ENCODE results near the gene MCF2L2. TPM values are rescaled to one million over a fixed set of nuclear protein-coding genes. Genes with fewer than 3 reads are reported as not detected.
A peak's percentile ranks its signal among the peaks of the same experiment; 100 is the strongest.

Gene MCF2L2
- total and polyA plus RNA-seq, 9 of the 15 experiments (the other 6 are each of a cell fraction or from before 2014, with no cell fraction given): 0.56 to 4.2 (median 3.0) TPM

- TF ChIP-seq TEAD4 (IDR thresholded peaks at IDR 0.05; ENCODE audit: low read length): peak; percentile 52
- TF ChIP-seq TEAD4 (CRISPR knock-in tag; IDR thresholded peaks at IDR 0.05; ENCODE audit: borderline replicate concordance): no peak
These were observed 204.0 kb downstream of the MCF2L2 start (continued) for GRCh38 chr3:183224180-183224970.

- no TSS peak for BruUV-seq (replicated peaks)
- in situ Hi-C loops (cut with MboI) (no loop called here), intact Hi-C loops (cut with micrococcal nuclease) (no loop called here)
- POLR2A ChIA-PET: interaction anchor here (0.6 to 1.3 kb wide), 3 partner anchors 8 to 15 kb away, joined by 3 to 5 read pairs (median 4); no protein-coding TSS in a partner anchor
- CTCF ChIA-PET (ENCODE audit: low intra/inter-chr PET ratio): interaction anchor here (0.6 kb wide), 1 partner anchor 251 kb away, joined by 4 read pairs; no protein-coding TSS in a partner anchor
- DNase-seq (ENCODE audit: extremely low read depth in 1 of 4, low spot score in 3 of 4) (peak in 1 of 4 experiments; percentile 16), ATAC-seq (peak; percentile 45; the same call in 2 of the 3 replicates), FAIRE-seq (no peak)
- WGBS (ENCODE audit: insufficient coverage, low coverage, missing lambda C conversion rate): 68% methylated on average over 3 of the region's 3 CpGs
- H3K27me3 ChIP-seq (ENCODE audit: control insufficient read depth in 2 of 2, insufficient read depth in 2 of 2, low read length in 2 of 2): no peaks in the 10 kb centered on the region
- no peaks in the 10 kb centered on the region for H4K20me1 ChIP-seq (replicated peaks; ENCODE audit: control insufficient read depth, insufficient read depth, low read length)
- no peak overlapping the region for H3K9ac ChIP-seq (ENCODE audit: insufficient read depth in 1 of 2, low read depth in 2 of 2, low read length in 2 of 2)
- H3K4me2 ChIP-seq (ENCODE audit: insufficient read depth, low read length): no peak overlapping the region
- H3K4me1 ChIP-seq (replicated peaks in 1 of 2; ENCODE audit: control insufficient read depth in 2 of 2, insufficient read depth in 2 of 2, low read length in 2 of 2): peaks cover 6 to 28% of the 10 kb centered on the region in 2 experiments; a peak in 4 of 5 replicates
- H3K9me3 ChIP-seq (replicated peaks; ENCODE audit: control insufficient read depth, insufficient read depth, low read depth, low read length): no peaks in the 10 kb centered on the region
- no peak overlapping the region for H3K27ac ChIP-seq (ENCODE audit: extremely low read depth, low read depth, low read length)
- no peaks in the 10 kb centered on the region for H3K9me1 ChIP-seq (ENCODE audit: control insufficient read depth, insufficient read depth, low read length)
- H3K4me3 ChIP-seq: no peak overlapping the region
- H3K36me3 ChIP-seq (ENCODE audit: control insufficient read depth, insufficient read depth, low read length): no peaks in the 10 kb centered on the region
- H3K79me2 ChIP-seq (ENCODE audit: control insufficient read depth, insufficient read depth, low read length): no peaks in the 10 kb centered on the region
- H2AFZ ChIP-seq (ENCODE audit: low read depth, low read length): no peak overlapping the region
- TF ChIP-seq BRCA1 (IDR thresholded peaks at IDR 0.05): no peak
- TF ChIP-seq BRCA1 (CRISPR knock-in tag; IDR thresholded peaks at IDR 0.05): no peak
- TF ChIP-seq FOXK2 (conservative IDR thresholded peaks at IDR 0.05 in 1 of 2, IDR thresholded peaks at IDR 0.05 in 1 of 2; ENCODE audit: low read depth in 2 of 2): no peak
- no peak for TF ChIP-seq TSHZ1 (CRISPR knock-in tag; IDR thresholded peaks at IDR 0.05)
- TF ChIP-seq IRF1 (CRISPR knock-in tag; IDR thresholded peaks at IDR 0.05; ENCODE audit: borderline replicate concordance): no peak
- no peak for TF ChIP-seq GABPA (tag; conservative IDR thresholded peaks at IDR 0.05; ENCODE audit: low read depth)
- no peak for TF ChIP-seq CBX1 (IDR thresholded peaks at IDR 0.05; ENCODE audit: low read depth)
- TF ChIP-seq CBFA2T3 (IDR thresholded peaks at IDR 0.05): peak; percentile 16; the same call in 1 of the 2 replicates
- TF ChIP-seq HMBOX1 (IDR thresholded peaks at IDR 0.05): no peak
- TF ChIP-seq NR2C1 (IDR thresholded peaks at IDR 0.05): peak; percentile 62
- TF ChIP-seq NR2C1 (tag; IDR thresholded peaks at IDR 0.05): peak; percentile 83
These were observed 205.7 kb downstream of the MCF2L2 start for GRCh38 chr3:183222631-183223235.
